ENCODE measurements around the gene PDZRN4.

GRCh38 chr12:41213648-41214047 is 25.5 kb downstream of the PDZRN4 start:
- TF ChIP-seq CTCF (IDR thresholded peaks at IDR 0.05; ENCODE audit: poor library complexity, severe bottlenecking) (no peak), RAD21 (conservative IDR thresholded peaks at IDR 0.05) (no peak), REST (IDR thresholded peaks at IDR 0.05; ENCODE audit: borderline replicate concordance) (no peak), EP300 (conservative IDR thresholded peaks at IDR 0.05; ENCODE audit: poor library complexity, severe bottlenecking) (no peak), MXI1 (conservative IDR thresholded peaks at IDR 0.05; ENCODE audit: poor library complexity, severe bottlenecking) (no peak), POLR2AphosphoS5 (IDR thresholded peaks at IDR 0.05) (no peak)
